HepG2 (cell line): ENCODE data around the gene TMEM184B. TPM values are rescaled to one million over a fixed set of nuclear protein-coding genes. Genes with fewer than 3 reads are reported as not detected.

ENCODE experiments used
- FOXP1 ChIP-seq, 2 experiments: fragments of 450-650 bp in 1 of 2; IDR thresholded peaks; 2 replicates each; pipeline ENCODE4 v1.6.1; 2017 to 2018; ENCODE audit warnings: antibody characterized with exemption in 1 of 2
- HDAC1 ChIP-seq: sonication (generic); formaldehyde crosslinking; IDR thresholded peaks from 2 replicates; pipeline ENCODE4 v1.5.1; 2020; ENCODE audit warnings: mild to moderate bottlenecking, missing genetic modification reagents
- SAP130 ChIP-seq: IDR thresholded peaks from 2 replicates; pipeline ENCODE4 v1.6.1; 2016; ENCODE audit warnings: low read depth
- SYNCRIP ChIP-seq: fragments of 200-400 bp; formaldehyde crosslinking; IDR thresholded peaks from 2 replicates; pipeline ENCODE4 v1.6.1; 2018; ENCODE audit warnings: mild to moderate bottlenecking, low read depth, low read length; ENCODE audit not compliant: insufficient read depth
- ZNF547 ChIP-seq: sonication (generic); formaldehyde crosslinking; IDR thresholded peaks from 2 replicates; pipeline ENCODE4 v1.5.1; 2020; ENCODE audit warnings: mild to moderate bottlenecking, missing genetic modification reagents
- polyA plus RNA-seq, 8 experiments: library from polyadenylated mRNA; depleted of rRNA in 3 of 8; stranded (reverse) in 7 of 8; unstranded in 1 of 8; fragments of >200 nt; fragmentation: Illumina TruSeq in 4 of 8; extraction: Trizol in 4 of 8; gene quantifications; 2 replicates each; pipeline versions ENCODE4 v1.2.1 to v1.2.3, GENCODE V29; 2011 to 2016; ENCODE audit warnings: low read depth in 4 of 8, missing spikeins in 1 of 8, mixed read lengths in 1 of 8; ENCODE audit not compliant: insufficient read depth in 1 of 8
- total RNA-seq, 5 experiments: library from RNA; depleted of rRNA; stranded (reverse); fragments of >200 nt; fragmentation: Illumina TruSeq; extraction: Trizol; gene quantifications; 2 replicates each; pipeline ENCODE4 v1.2.3, GENCODE V29; 2016; ENCODE audit warnings: low read depth in 1 of 5
- TF ChIP-seq, protein P1 (sequence below): sonication (generic); formaldehyde crosslinking; IDR thresholded peaks from 2 replicates; pipeline ENCODE4 v1.4.0; 2020; ENCODE audit warnings: missing genetic modification reagents, borderline replicate concordance
- TF ChIP-seq, protein P2 (sequence below): IDR thresholded peaks from 2 replicates; pipeline ENCODE4 v1.4.0; 2020; ENCODE audit warnings: mild to moderate bottlenecking, missing genetic modification reagents
- TF ChIP-seq, protein P3 (sequence below): sonication (generic); formaldehyde crosslinking; IDR thresholded peaks from 2 replicates; pipeline ENCODE4 v1.5.0; 2020; ENCODE audit warnings: mild to moderate bottlenecking, missing genetic modification reagents, borderline replicate concordance
- TF ChIP-seq, protein P4 (sequence below): sonication (generic); formaldehyde crosslinking; IDR thresholded peaks from 2 replicates; pipeline ENCODE4 v1.5.1; 2020; ENCODE audit warnings: mild to moderate bottlenecking, missing genetic modification reagents, borderline replicate concordance

Gene TMEM184B
- total and polyA plus RNA-seq, 2 of the 13 experiments (the other 11 are each of a cell fraction or from before 2014, with no cell fraction given), result 15.9 to 16.0 TPM

DNA sequence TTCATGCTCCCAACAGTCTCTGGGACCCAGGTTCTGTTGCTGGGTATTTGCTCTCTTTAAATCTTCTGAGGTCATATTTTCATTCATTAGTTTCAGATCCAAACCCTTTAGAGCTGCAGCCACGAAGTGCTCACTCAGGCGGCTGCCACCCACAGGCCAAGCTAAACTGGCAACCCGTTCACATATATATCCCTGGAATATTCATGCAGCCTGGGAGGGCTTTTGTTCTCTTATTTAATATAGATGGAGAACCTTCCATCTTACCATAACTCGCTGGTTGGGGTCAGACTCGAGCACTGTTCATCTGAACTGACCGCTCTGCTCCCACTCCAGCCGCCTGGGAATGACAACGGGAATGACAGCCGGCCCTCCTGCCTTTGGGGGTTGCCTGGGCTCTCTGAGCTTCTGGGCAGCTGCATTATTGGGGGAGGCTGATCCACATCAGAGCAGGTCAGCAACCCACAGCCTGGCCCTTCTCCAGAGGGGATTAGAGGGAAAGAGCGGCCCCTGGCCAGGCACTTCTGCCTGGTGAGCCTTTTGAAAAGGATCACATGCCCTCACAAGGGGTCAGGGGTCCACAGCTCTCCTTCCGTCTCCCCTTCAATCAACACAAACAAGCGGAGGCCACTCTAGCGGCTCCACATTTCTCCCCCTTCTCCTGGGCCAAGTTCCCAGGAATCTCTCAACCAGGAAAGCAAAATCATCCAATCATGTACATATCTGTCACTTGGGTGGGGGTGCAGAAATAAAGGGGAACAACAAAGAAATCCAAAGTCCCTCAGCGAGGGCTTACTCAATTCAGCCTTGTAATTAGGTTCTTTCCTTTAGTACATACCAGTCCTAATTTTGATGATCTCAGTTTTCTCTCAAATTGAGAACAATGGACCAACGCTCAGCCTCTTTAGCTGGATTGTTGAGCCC, 11.8 kb downstream of the TMEM184B start (continued):
- TF ChIP-seq SYNCRIP (no peak), HDAC1 (CRISPR knock-in tag) (peak; percentile 64), SAP130 (CRISPR knock-in tag) (peak; percentile 44), FOXP1 (IDR thresholded peaks at IDR 0.05) (no peak), FOXP1 (CRISPR knock-in tag; IDR thresholded peaks at IDR 0.05) (peak; percentile 17; the same call in 1 of the 2 replicates), ZNF547 (CRISPR knock-in tag) (no peak)
- TF ChIP-seq, protein P1, sequence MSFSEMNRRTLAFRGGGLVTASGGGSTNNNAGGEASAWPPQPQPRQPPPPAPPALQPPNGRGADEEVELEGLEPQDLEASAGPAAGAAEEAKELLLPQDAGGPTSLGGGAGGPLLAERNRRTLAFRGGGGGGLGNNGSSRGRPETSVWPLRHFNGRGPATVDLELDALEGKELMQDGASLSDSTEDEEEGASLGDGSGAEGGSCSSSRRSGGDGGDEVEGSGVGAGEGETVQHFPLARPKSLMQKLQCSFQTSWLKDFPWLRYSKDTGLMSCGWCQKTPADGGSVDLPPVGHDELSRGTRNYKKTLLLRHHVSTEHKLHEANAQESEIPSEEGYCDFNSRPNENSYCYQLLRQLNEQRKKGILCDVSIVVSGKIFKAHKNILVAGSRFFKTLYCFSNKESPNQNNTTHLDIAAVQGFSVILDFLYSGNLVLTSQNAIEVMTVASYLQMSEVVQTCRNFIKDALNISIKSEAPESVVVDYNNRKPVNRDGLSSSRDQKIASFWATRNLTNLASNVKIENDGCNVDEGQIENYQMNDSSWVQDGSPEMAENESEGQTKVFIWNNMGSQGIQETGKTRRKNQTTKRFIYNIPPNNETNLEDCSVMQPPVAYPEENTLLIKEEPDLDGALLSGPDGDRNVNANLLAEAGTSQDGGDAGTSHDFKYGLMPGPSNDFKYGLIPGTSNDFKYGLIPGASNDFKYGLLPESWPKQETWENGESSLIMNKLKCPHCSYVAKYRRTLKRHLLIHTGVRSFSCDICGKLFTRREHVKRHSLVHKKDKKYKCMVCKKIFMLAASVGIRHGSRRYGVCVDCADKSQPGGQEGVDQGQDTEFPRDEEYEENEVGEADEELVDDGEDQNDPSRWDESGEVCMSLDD (CRISPR knock-in tag), result peak; percentile 69; the same call in 1 of the 2 replicates
- TF ChIP-seq, protein P2, sequence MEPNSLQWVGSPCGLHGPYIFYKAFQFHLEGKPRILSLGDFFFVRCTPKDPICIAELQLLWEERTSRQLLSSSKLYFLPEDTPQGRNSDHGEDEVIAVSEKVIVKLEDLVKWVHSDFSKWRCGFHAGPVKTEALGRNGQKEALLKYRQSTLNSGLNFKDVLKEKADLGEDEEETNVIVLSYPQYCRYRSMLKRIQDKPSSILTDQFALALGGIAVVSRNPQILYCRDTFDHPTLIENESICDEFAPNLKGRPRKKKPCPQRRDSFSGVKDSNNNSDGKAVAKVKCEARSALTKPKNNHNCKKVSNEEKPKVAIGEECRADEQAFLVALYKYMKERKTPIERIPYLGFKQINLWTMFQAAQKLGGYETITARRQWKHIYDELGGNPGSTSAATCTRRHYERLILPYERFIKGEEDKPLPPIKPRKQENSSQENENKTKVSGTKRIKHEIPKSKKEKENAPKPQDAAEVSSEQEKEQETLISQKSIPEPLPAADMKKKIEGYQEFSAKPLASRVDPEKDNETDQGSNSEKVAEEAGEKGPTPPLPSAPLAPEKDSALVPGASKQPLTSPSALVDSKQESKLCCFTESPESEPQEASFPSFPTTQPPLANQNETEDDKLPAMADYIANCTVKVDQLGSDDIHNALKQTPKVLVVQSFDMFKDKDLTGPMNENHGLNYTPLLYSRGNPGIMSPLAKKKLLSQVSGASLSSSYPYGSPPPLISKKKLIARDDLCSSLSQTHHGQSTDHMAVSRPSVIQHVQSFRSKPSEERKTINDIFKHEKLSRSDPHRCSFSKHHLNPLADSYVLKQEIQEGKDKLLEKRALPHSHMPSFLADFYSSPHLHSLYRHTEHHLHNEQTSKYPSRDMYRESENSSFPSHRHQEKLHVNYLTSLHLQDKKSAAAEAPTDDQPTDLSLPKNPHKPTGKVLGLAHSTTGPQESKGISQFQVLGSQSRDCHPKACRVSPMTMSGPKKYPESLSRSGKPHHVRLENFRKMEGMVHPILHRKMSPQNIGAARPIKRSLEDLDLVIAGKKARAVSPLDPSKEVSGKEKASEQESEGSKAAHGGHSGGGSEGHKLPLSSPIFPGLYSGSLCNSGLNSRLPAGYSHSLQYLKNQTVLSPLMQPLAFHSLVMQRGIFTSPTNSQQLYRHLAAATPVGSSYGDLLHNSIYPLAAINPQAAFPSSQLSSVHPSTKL, result peak; percentile 44; the same call in 1 of the 2 replicates
- TF ChIP-seq, protein P3, sequence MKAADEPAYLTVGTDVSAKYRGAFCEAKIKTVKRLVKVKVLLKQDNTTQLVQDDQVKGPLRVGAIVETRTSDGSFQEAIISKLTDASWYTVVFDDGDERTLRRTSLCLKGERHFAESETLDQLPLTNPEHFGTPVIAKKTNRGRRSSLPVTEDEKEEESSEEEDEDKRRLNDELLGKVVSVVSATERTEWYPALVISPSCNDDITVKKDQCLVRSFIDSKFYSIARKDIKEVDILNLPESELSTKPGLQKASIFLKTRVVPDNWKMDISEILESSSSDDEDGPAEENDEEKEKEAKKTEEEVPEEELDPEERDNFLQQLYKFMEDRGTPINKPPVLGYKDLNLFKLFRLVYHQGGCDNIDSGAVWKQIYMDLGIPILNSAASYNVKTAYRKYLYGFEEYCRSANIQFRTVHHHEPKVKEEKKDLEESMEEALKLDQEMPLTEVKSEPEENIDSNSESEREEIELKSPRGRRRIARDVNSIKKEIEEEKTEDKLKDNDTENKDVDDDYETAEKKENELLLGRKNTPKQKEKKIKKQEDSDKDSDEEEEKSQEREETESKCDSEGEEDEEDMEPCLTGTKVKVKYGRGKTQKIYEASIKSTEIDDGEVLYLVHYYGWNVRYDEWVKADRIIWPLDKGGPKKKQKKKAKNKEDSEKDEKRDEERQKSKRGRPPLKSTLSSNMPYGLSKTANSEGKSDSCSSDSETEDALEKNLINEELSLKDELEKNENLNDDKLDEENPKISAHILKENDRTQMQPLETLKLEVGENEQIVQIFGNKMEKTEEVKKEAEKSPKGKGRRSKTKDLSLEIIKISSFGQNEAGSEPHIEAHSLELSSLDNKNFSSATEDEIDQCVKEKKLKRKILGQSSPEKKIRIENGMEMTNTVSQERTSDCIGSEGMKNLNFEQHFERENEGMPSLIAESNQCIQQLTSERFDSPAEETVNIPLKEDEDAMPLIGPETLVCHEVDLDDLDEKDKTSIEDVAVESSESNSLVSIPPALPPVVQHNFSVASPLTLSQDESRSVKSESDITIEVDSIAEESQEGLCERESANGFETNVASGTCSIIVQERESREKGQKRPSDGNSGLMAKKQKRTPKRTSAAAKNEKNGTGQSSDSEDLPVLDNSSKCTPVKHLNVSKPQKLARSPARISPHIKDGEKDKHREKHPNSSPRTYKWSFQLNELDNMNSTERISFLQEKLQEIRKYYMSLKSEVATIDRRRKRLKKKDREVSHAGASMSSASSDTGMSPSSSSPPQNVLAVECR (CRISPR knock-in tag), result peak; percentile 56; the same call in 1 of the 2 replicates
- TF ChIP-seq, protein P4, sequence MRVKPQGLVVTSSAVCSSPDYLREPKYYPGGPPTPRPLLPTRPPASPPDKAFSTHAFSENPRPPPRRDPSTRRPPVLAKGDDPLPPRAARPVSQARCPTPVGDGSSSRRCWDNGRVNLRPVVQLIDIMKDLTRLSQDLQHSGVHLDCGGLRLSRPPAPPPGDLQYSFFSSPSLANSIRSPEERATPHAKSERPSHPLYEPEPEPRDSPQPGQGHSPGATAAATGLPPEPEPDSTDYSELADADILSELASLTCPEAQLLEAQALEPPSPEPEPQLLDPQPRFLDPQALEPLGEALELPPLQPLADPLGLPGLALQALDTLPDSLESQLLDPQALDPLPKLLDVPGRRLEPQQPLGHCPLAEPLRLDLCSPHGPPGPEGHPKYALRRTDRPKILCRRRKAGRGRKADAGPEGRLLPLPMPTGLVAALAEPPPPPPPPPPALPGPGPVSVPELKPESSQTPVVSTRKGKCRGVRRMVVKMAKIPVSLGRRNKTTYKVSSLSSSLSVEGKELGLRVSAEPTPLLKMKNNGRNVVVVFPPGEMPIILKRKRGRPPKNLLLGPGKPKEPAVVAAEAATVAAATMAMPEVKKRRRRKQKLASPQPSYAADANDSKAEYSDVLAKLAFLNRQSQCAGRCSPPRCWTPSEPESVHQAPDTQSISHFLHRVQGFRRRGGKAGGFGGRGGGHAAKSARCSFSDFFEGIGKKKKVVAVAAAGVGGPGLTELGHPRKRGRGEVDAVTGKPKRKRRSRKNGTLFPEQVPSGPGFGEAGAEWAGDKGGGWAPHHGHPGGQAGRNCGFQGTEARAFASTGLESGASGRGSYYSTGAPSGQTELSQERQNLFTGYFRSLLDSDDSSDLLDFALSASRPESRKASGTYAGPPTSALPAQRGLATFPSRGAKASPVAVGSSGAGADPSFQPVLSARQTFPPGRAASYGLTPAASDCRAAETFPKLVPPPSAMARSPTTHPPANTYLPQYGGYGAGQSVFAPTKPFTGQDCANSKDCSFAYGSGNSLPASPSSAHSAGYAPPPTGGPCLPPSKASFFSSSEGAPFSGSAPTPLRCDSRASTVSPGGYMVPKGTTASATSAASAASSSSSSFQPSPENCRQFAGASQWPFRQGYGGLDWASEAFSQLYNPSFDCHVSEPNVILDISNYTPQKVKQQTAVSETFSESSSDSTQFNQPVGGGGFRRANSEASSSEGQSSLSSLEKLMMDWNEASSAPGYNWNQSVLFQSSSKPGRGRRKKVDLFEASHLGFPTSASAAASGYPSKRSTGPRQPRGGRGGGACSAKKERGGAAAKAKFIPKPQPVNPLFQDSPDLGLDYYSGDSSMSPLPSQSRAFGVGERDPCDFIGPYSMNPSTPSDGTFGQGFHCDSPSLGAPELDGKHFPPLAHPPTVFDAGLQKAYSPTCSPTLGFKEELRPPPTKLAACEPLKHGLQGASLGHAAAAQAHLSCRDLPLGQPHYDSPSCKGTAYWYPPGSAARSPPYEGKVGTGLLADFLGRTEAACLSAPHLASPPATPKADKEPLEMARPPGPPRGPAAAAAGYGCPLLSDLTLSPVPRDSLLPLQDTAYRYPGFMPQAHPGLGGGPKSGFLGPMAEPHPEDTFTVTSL (CRISPR knock-in tag), result no peak
